H1 (cell line): Measurements from ENCODE around the gene OBSL1. TPM values are rescaled to one million over a fixed set of nuclear protein-coding genes. Genes with fewer than 3 reads are reported as not detected.

Source experiments
- ATF3 ChIP-seq: IDR thresholded peaks from 2 replicates; pipeline ENCODE4 v1.6.1; 2011; ENCODE audit warnings: low read depth, mild to moderate bottlenecking, low read length; ENCODE audit not compliant: insufficient read depth
- CEBPB ChIP-seq: IDR thresholded peaks from 2 replicates; pipeline ENCODE4 v1.6.1; 2012; ENCODE audit warnings: low read depth, low read length
- CHD2 ChIP-seq: IDR thresholded peaks from 2 replicates; pipeline ENCODE4 v1.6.1; 2012; ENCODE audit warnings: low read length, improper control_type of control experiment
- CTCF ChIP-seq, 3 experiments: IDR thresholded peaks; 1 replicate in 2 of 3; 2 replicates in 1 of 3; pipeline versions ENCODE4 v1.5.1 to v1.6.1; 2011; ENCODE audit warnings: low read length in 3 of 3, mild to moderate bottlenecking in 3 of 3, inconsistent platforms in 2 of 3, low read depth in 1 of 3, moderate library complexity in 1 of 3; ENCODE audit not compliant: insufficient read depth in 1 of 3; ENCODE audit errors: control extremely low read depth in 1 of 3
- FOSL1 ChIP-seq: IDR thresholded peaks from 2 replicates; pipeline ENCODE4 v1.6.1; 2011; ENCODE audit warnings: mild to moderate bottlenecking, low read depth, low read length, moderate library complexity; ENCODE audit not compliant: insufficient read depth
- GTF2F1 ChIP-seq: IDR thresholded peaks from 2 replicates; pipeline ENCODE4 v1.6.1; 2012; ENCODE audit warnings: low read depth, low read length, improper control_type of control experiment, borderline replicate concordance
- JUN ChIP-seq: IDR thresholded peaks from 2 replicates; pipeline ENCODE4 v1.6.1; 2011; ENCODE audit warnings: low read depth, mild to moderate bottlenecking, improper control_type of control experiment, low read length
- JUND ChIP-seq: IDR thresholded peaks from 2 replicates; pipeline ENCODE4 v1.6.1; 2011; ENCODE audit warnings: mild to moderate bottlenecking, improper control_type of control experiment, low read length
- MAFK ChIP-seq: IDR thresholded peaks from 2 replicates; pipeline ENCODE4 v1.6.1; 2012; ENCODE audit warnings: low read depth, mild to moderate bottlenecking, improper control_type of control experiment, low read length
- NANOG ChIP-seq: IDR thresholded peaks from 2 replicates; pipeline ENCODE4 v1.6.1; 2011; ENCODE audit warnings: low read length, low read depth, mild to moderate bottlenecking, inconsistent platforms; ENCODE audit not compliant: insufficient read depth, poor library complexity, severe bottlenecking
- POU5F1 ChIP-seq: IDR thresholded peaks from 2 replicates; pipeline ENCODE4 v1.6.1; 2011; ENCODE audit warnings: low read depth, mild to moderate bottlenecking, low read length, moderate library complexity
- RAD21 ChIP-seq, 2 experiments: IDR thresholded peaks in 1 of 2; conservative IDR thresholded peaks in 1 of 2; 2 replicates each; pipeline ENCODE4 v1.6.1; 2011; ENCODE audit warnings: low read depth in 2 of 2, low read length in 2 of 2, improper control_type of control experiment in 1 of 2, inconsistent platforms in 1 of 2, mild to moderate bottlenecking in 1 of 2, moderate library complexity in 1 of 2
- RXRA ChIP-seq: IDR thresholded peaks from 2 replicates; pipeline ENCODE4 v1.6.1; 2011; ENCODE audit warnings: low read depth, mild to moderate bottlenecking, low read length, moderate library complexity; ENCODE audit not compliant: insufficient read depth
- SIN3A ChIP-seq, 2 experiments: IDR thresholded peaks in 1 of 2; conservative IDR thresholded peaks in 1 of 2; 2 replicates each; pipeline ENCODE4 v1.6.1; 2011 to 2012; ENCODE audit warnings: low read length in 2 of 2, improper control_type of control experiment in 1 of 2, low read depth in 1 of 2, mild to moderate bottlenecking in 1 of 2
- SP1 ChIP-seq: IDR thresholded peaks from 2 replicates; pipeline ENCODE4 v1.6.1; 2011; ENCODE audit warnings: low read depth, low read length
- SP4 ChIP-seq: IDR thresholded peaks from 2 replicates; pipeline ENCODE4 v1.6.1; 2012; ENCODE audit warnings: low read length, inconsistent platforms
- SRF ChIP-seq: IDR thresholded peaks from 2 replicates; pipeline ENCODE4 v1.6.1; 2011; ENCODE audit warnings: mild to moderate bottlenecking, low read depth, low read length, moderate library complexity
- TCF12 ChIP-seq: IDR thresholded peaks from 2 replicates; pipeline ENCODE4 v1.6.1; 2011; ENCODE audit warnings: low read depth, mild to moderate bottlenecking, low read length
- USF2 ChIP-seq: IDR thresholded peaks from 2 replicates; pipeline ENCODE4 v1.6.1; 2011; ENCODE audit warnings: low read length, improper control_type of control experiment
- YY1 ChIP-seq: IDR thresholded peaks from 2 replicates; pipeline ENCODE4 v1.6.1; 2011; ENCODE audit warnings: low read depth, mild to moderate bottlenecking, low read length
- polyA plus RNA-seq, 7 experiments: library from polyadenylated mRNA; depleted of rRNA in 3 of 7; stranded (reverse) in 5 of 7; unstranded in 2 of 7; fragments of >200 nt in 5 of 7; fragments of 200-250 nt in 2 of 7; gene quantifications; 1 replicate in 5 of 7; 2 replicates in 1 of 7; 4 replicates in 1 of 7; pipeline versions ENCODE4 v1.2.1 to v1.2.3, GENCODE V29; 2011 to 2013; ENCODE audit warnings: missing spikeins in 2 of 7, mixed read lengths in 2 of 7
- total RNA-seq: library from RNA; stranded (reverse); fragmentation: NEBNext Ultra II Directional; extraction: Animal tissue kit (Norgen Biotek cat#: 25700); gene quantifications from 2 replicates; pipeline ENCODE4 v1.2.1, GENCODE V29; 2021

Gene OBSL1
- total and polyA plus RNA-seq, 2 of the 8 experiments (the other 6 are each of a cell fraction or from before 2014, with no cell fraction given) = 116 to 127 TPM

- TF ChIP-seq SIN3A (conservative IDR thresholded peaks at IDR 0.05 in 1 of 2, IDR thresholded peaks at IDR 0.05 in 1 of 2; ENCODE audit: low read depth in 1 of 2, low read length in 2 of 2) (no peak), GTF2F1 (no peak), CTCF (IDR thresholded peaks at IDR 0.05; ENCODE audit: control extremely low read depth in 1 of 3, insufficient read depth in 1 of 3, low read depth in 1 of 3, low read length in 3 of 3) (no peak), SRF (no peak), FOSL1 (no peak), RXRA (no peak), NANOG (no peak), JUND (no peak), SP1 (no peak), YY1 (no peak), JUN (no peak), SP4 (no peak), CEBPB (no peak), TCF12 (no peak), CHD2 (no peak), POU5F1 (no peak), ATF3 (no peak), USF2 (no peak), MAFK (no peak), RAD21 (IDR thresholded peaks at IDR 0.05 in 1 of 2, conservative IDR thresholded peaks at IDR 0.05 in 1 of 2; ENCODE audit: low read depth in 2 of 2, low read length in 2 of 2) (no peak)
These were observed 980 bp downstream of the OBSL1 start (continued) for GRCh38 chr2:219570194-219570923.
